SJCRH30 (cell line): ENCODE results near the gene GCA. TPM values are rescaled to one million over a fixed set of nuclear protein-coding genes. Genes with fewer than 3 reads are reported as not detected.

Source experiments
- DNase-seq, 2 experiments: peaks; one replicate each; pipeline ENCODE4 v3.0.0-alpha.2; 2015 to 2020
- H3K27ac ChIP-seq: fragments of 250-450 bp; sonication (Bioruptor Pico); 2 replicates; pipeline ENCODE4 v1.5.1; 2020; ENCODE audit warnings: mild to moderate bottlenecking, moderate library complexity
- H3K27me3 ChIP-seq: fragments of 250-450 bp; sonication (Bioruptor Pico); 2 replicates; pipeline ENCODE4 v1.5.1; 2020; ENCODE audit warnings: mild to moderate bottlenecking, moderate library complexity
- H3K36me3 ChIP-seq: fragments of 250-450 bp; sonication (Bioruptor Pico); 2 replicates; pipeline ENCODE4 v1.5.1; 2020; ENCODE audit warnings: mild to moderate bottlenecking, moderate library complexity
- H3K4me1 ChIP-seq: fragments of 250-450 bp; sonication (Bioruptor Pico); 2 replicates; pipeline ENCODE4 v1.5.1; 2020; ENCODE audit warnings: mild to moderate bottlenecking, moderate library complexity
- H3K4me3 ChIP-seq: fragments of 250-450 bp; sonication (Bioruptor Pico); 2 replicates; pipeline ENCODE4 v1.5.1; 2020; ENCODE audit warnings: mild to moderate bottlenecking, moderate library complexity
- H3K9me3 ChIP-seq: fragments of 250-450 bp; sonication (Bioruptor Pico); replicated peaks from 2 replicates; pipeline ENCODE4 v1.5.1; 2020; ENCODE audit warnings: mild to moderate bottlenecking, moderate library complexity
- total RNA-seq: library from RNA; depleted of rRNA; stranded (reverse); fragments of >200 nt; shearing (Covaris generic); gene quantifications from 2 replicates; pipeline ENCODE4 v1.2.3, GENCODE V29; 2014

GCA gene
- total RNA-seq, 1 experiment from 2014 or later = 3.3 TPM

- H3K27me3 ChIP-seq = no peaks in the 10 kb centered on the region
- no peaks in the 10 kb centered on the region for H3K36me3 ChIP-seq
- no peak overlapping the region for H3K27ac ChIP-seq
- no peak overlapping the region for H3K4me3 ChIP-seq
- H3K9me3 ChIP-seq = no peaks in the 10 kb centered on the region
- no peak for DNase-seq
- H3K4me1 ChIP-seq = no peaks in the 10 kb centered on the region
These were observed 21.5 kb downstream of the GCA start for GRCh38 chr2:162365392-162365791.

GRCh38 chr2:162368494-162368893 is 24.6 kb downstream of the GCA start:
- no peaks in the 10 kb centered on the region for H3K9me3 ChIP-seq
- no peaks in the 10 kb centered on the region for H3K27me3 ChIP-seq
- H3K4me3 ChIP-seq = no peak overlapping the region
- H3K27ac ChIP-seq = no peak overlapping the region
- H3K36me3 ChIP-seq = no peaks in the 10 kb centered on the region
- no peak for DNase-seq
- H3K4me1 ChIP-seq = no peaks in the 10 kb centered on the region

- H3K9me3 ChIP-seq = no peaks in the 10 kb centered on the region
- no peaks in the 10 kb centered on the region for H3K27me3 ChIP-seq
- no peaks in the 10 kb centered on the region for H3K4me1 ChIP-seq
- H3K4me3 ChIP-seq = no peak overlapping the region
- no peak overlapping the region for H3K27ac ChIP-seq
- no peak for DNase-seq
- no peaks in the 10 kb centered on the region for H3K36me3 ChIP-seq
These were observed 25.6 kb downstream of the GCA start for GRCh38 chr2:162369551-162369950.

GRCh38 chr2:162370931-162371330 is 27.0 kb downstream of the GCA start:
- no peak overlapping the region for H3K27ac ChIP-seq
- DNase-seq = no peak

GRCh38 chr2:162372818-162373217 is 28.9 kb downstream of the GCA start:
- DNase-seq = no peak
- Histone ChIP-seq H3K4me1 (no peaks in the 10 kb centered on the region), H3K4me3 (no peak overlapping the region), H3K36me3 (no peaks in the 10 kb centered on the region), H3K27me3 (no peaks in the 10 kb centered on the region), H3K27ac (no peak overlapping the region), H3K9me3 (no peaks in the 10 kb centered on the region)

More at GRCh38 chr2:162370931-162371330, 27.0 kb downstream of the GCA start:
- no peaks in the 10 kb centered on the region for H3K27me3 ChIP-seq
- no peaks in the 10 kb centered on the region for H3K9me3 ChIP-seq
- H3K36me3 ChIP-seq = no peaks in the 10 kb centered on the region
- no peak overlapping the region for H3K4me3 ChIP-seq
- no peaks in the 10 kb centered on the region for H3K4me1 ChIP-seq

GRCh38 chr2:162379719-162380580 is 36.0 kb downstream of the GCA start:
- Histone ChIP-seq H3K27me3 (no peaks in the 10 kb centered on the region), H3K9me3 (no peaks in the 10 kb centered on the region), H3K27ac (no peak overlapping the region), H3K4me1 (no peaks in the 10 kb centered on the region), H3K4me3 (no peak overlapping the region), H3K36me3 (no peaks in the 10 kb centered on the region)
- no peak for DNase-seq

- no peaks in the 10 kb centered on the region for H3K4me1 ChIP-seq
- H3K4me3 ChIP-seq = no peak overlapping the region
- H3K27me3 ChIP-seq = no peaks in the 10 kb centered on the region
- DNase-seq = no peak
- no peaks in the 10 kb centered on the region for H3K36me3 ChIP-seq
- H3K9me3 ChIP-seq = no peaks in the 10 kb centered on the region
- H3K27ac ChIP-seq = no peak overlapping the region
These were observed 37.9 kb downstream of the GCA start for GRCh38 chr2:162381851-162382250.

- H3K4me1 ChIP-seq = no peaks in the 10 kb centered on the region
- DNase-seq = no peak
- H3K27ac ChIP-seq = no peak overlapping the region
- no peaks in the 10 kb centered on the region for H3K36me3 ChIP-seq
- no peak overlapping the region for H3K4me3 ChIP-seq
- no peaks in the 10 kb centered on the region for H3K9me3 ChIP-seq
- H3K27me3 ChIP-seq = no peaks in the 10 kb centered on the region
These were observed 38.3 kb downstream of the GCA start for GRCh38 chr2:162382278-162382677.

- DNase-seq = no peak
- Histone ChIP-seq H3K9me3 (no peaks in the 10 kb centered on the region), H3K4me3 (no peak overlapping the region), H3K27me3 (no peaks in the 10 kb centered on the region), H3K27ac (no peak overlapping the region), H3K36me3 (no peaks in the 10 kb centered on the region), H3K4me1 (no peaks in the 10 kb centered on the region)
These were observed 41.6 kb downstream of the GCA start for GRCh38 chr2:162385536-162385935.

- Histone ChIP-seq H3K27ac (no peak overlapping the region), H3K27me3 (no peaks in the 10 kb centered on the region), H3K36me3 (no peaks in the 10 kb centered on the region), H3K9me3 (no peaks in the 10 kb centered on the region), H3K4me3 (no peak overlapping the region), H3K4me1 (no peaks in the 10 kb centered on the region)
- DNase-seq = peak in 1 of 2 experiments; percentile 2
These were observed 46.9 kb downstream of the GCA start for GRCh38 chr2:162390801-162391200.

- Histone ChIP-seq H3K4me3 (no peak overlapping the region), H3K27me3 (no peaks in the 10 kb centered on the region), H3K27ac (no peak overlapping the region), H3K36me3 (no peaks in the 10 kb centered on the region), H3K9me3 (no peaks in the 10 kb centered on the region), H3K4me1 (no peaks in the 10 kb centered on the region)
- no peak for DNase-seq
These were observed 56.4 kb downstream of the GCA start for GRCh38 chr2:162400336-162400735.

- Histone ChIP-seq H3K36me3 (no peaks in the 10 kb centered on the region), H3K9me3 (no peaks in the 10 kb centered on the region), H3K4me3 (no peak overlapping the region), H3K27ac (no peak overlapping the region), H3K27me3 (no peaks in the 10 kb centered on the region), H3K4me1 (no peaks in the 10 kb centered on the region)
- no peak for DNase-seq
These were observed 57.9 kb downstream of the GCA start for GRCh38 chr2:162401871-162402270.

- DNase-seq = no peak
These were observed 60.0 kb downstream of the GCA start for GRCh38 chr2:162403884-162404283.

More at GRCh38 chr2:162403884-162404283, 60.0 kb downstream of the GCA start:
- H3K27ac ChIP-seq = no peak overlapping the region
- H3K36me3 ChIP-seq = no peaks in the 10 kb centered on the region
- no peak overlapping the region for H3K4me3 ChIP-seq
- H3K9me3 ChIP-seq = no peaks in the 10 kb centered on the region
- H3K27me3 ChIP-seq = no peaks in the 10 kb centered on the region
- H3K4me1 ChIP-seq = no peaks in the 10 kb centered on the region
